Hepatocyte (in vitro differentiated cells): ENCODE results near the gene SCN1B. TPM values are rescaled to one million over a fixed set of nuclear protein-coding genes. Genes with fewer than 3 reads are reported as not detected.
A peak's percentile ranks its signal among the peaks of the same experiment; 100 is the strongest.
"Not testable (repeated sequence)": the region's sequence is repeated elsewhere in the genome, so short reads cannot be mapped to it uniquely, and the experiment has no call there.

Experiments used
- DNase-seq: peaks from one replicate; pipeline ENCODE4 v3.0.0-alpha.2; 2016; ENCODE audit warnings: low spot score
- H2AFZ ChIP-seq: fragments of 200-600 bp; sonication (generic); 2 replicates; pipeline ENCODE4 v1.6.0; 2016; ENCODE audit warnings: antibody characterized with exemption, mild to moderate bottlenecking
- H3K27ac ChIP-seq: fragments of 200-600 bp; sonication (generic); 2 replicates; pipeline ENCODE4 v1.5.1; 2016; ENCODE audit warnings: mild to moderate bottlenecking
- H3K27me3 ChIP-seq: fragments of 200-600 bp; sonication (generic); 2 replicates; pipeline ENCODE4 v1.6.1; 2016
- H3K36me3 ChIP-seq: fragments of 200-600 bp; sonication (generic); replicated peaks from 2 replicates; pipeline ENCODE4 v1.5.1; 2016; ENCODE audit warnings: low read depth; ENCODE audit not compliant: insufficient read depth
- H3K4me1 ChIP-seq: fragments of 200-600 bp; sonication (generic); 2 replicates; pipeline ENCODE4 v1.5.1; 2016; ENCODE audit warnings: mild to moderate bottlenecking, moderate library complexity; ENCODE audit not compliant: insufficient read depth
- H3K4me2 ChIP-seq: fragments of 200-600 bp; sonication (generic); 2 replicates; pipeline ENCODE4 v1.6.0; 2016
- H3K4me3 ChIP-seq: fragments of 200-600 bp; sonication (generic); 2 replicates; pipeline ENCODE4 v1.5.1; 2016; ENCODE audit warnings: mild to moderate bottlenecking
- H3K79me2 ChIP-seq: fragments of 200-600 bp; sonication (generic); 2 replicates; pipeline ENCODE4 v1.6.0; 2017; ENCODE audit warnings: mild to moderate bottlenecking
- H3K9me2 ChIP-seq: fragments of 200-600 bp; sonication (generic); replicated peaks from 2 replicates; pipeline ENCODE4 v1.6.0; 2017; ENCODE audit warnings: mild to moderate bottlenecking; ENCODE audit not compliant: insufficient read depth
- H3K9me3 ChIP-seq: fragments of 200-600 bp; sonication (generic); 2 replicates; pipeline ENCODE4 v1.5.1; 2016; ENCODE audit warnings: low read depth, mild to moderate bottlenecking
- H4K20me1 ChIP-seq: fragments of 200-600 bp; sonication (generic); 2 replicates; pipeline ENCODE4 v1.6.0; 2016; ENCODE audit warnings: mild to moderate bottlenecking; ENCODE audit not compliant: insufficient read depth, poor library complexity, severe bottlenecking
- CTCF ChIP-seq: fragments of 200-600 bp; sonication (generic); IDR thresholded peaks from 2 replicates; pipeline ENCODE4 v1.5.1; 2016; ENCODE audit warnings: antibody characterized with exemption, mild to moderate bottlenecking; ENCODE audit not compliant: poor library complexity
- EZH2 ChIP-seq: fragments of 200-600 bp; sonication (generic); IDR thresholded peaks from 2 replicates; pipeline ENCODE4 v1.6.1; 2016; ENCODE audit warnings: antibody characterized with exemption, mild to moderate bottlenecking, borderline replicate concordance
- EZH2phosphoT487 ChIP-seq: fragments of 200-600 bp; sonication (generic); IDR thresholded peaks from one replicate; pipeline ENCODE4 v1.6.1; 2018; ENCODE audit warnings: antibody characterized with exemption, mild to moderate bottlenecking, low read depth, moderate library complexity; ENCODE audit not compliant: unreplicated experiment, severe bottlenecking
- WGBS: methylation state at CpG from one replicate; pipeline ENCODE4 v1.1.6; 2016; ENCODE audit warnings: low lambda C conversion rate; ENCODE audit errors: missing lambda C conversion rate; 5-methylcytosine and 5-hydroxymethylcytosine counted together
- polyA plus RNA-seq: library from polyadenylated mRNA; unstranded; fragments of >200 nt; fragmentation: Nextera tagmentation; extraction: Ambion mirVana; gene quantifications from 2 replicates; pipeline ENCODE4 v1.2.1, GENCODE V29; 2016
- total RNA-seq: library from RNA; depleted of rRNA; stranded (reverse); fragments of >200 nt; gene quantifications from 2 replicates; pipeline ENCODE4 v1.2.3, GENCODE V29; 2014

The SCN1B gene
- total and polyA plus RNA-seq, 2 experiments from 2014 or later: 0.60 to 3.1 TPM

GRCh38 chr19:34990578-34991192, 39.6 kb upstream of the SCN1B start:
- DNase-seq: no peak
- Histone ChIP-seq H3K9me3 (no peaks in the 10 kb centered on the region), H3K9me2 (no peaks in the 10 kb centered on the region), H4K20me1 (no peaks in the 10 kb centered on the region), H3K36me3 (no peaks in the 10 kb centered on the region), H2AFZ (no peak overlapping the region), H3K27ac (no peak overlapping the region), H3K27me3 (no peaks in the 10 kb centered on the region), H3K4me2 (no peak overlapping the region), H3K4me3 (no peak overlapping the region), H3K4me1 (peaks cover 11% of the 10 kb centered on the region), H3K79me2 (no peaks in the 10 kb centered on the region)
- WGBS: 94% methylated on average over 13 of the region's 13 CpGs
- no peak for TF ChIP-seq CTCF
- no peak for TF ChIP-seq EZH2phosphoT487
- TF ChIP-seq EZH2: no peak

- H3K4me1 ChIP-seq: peaks cover 13% of the 10 kb centered on the region
- TF ChIP-seq EZH2: no peak
- no peak for TF ChIP-seq CTCF
- TF ChIP-seq EZH2phosphoT487: no peak
- H4K20me1 ChIP-seq: no peaks in the 10 kb centered on the region
- H3K4me3 ChIP-seq: no peak overlapping the region
- H3K27me3 ChIP-seq: no peaks in the 10 kb centered on the region
- no peaks in the 10 kb centered on the region for H3K9me3 ChIP-seq
- H3K36me3 ChIP-seq: no peaks in the 10 kb centered on the region
- no peak for DNase-seq
- WGBS: 90% methylated on average over 8 of the region's 8 CpGs
- H3K4me2 ChIP-seq: no peak overlapping the region
- no peaks in the 10 kb centered on the region for H3K79me2 ChIP-seq
- no peaks in the 10 kb centered on the region for H3K9me2 ChIP-seq
- no peak overlapping the region for H2AFZ ChIP-seq
- H3K27ac ChIP-seq: no peak overlapping the region
Measured at GRCh38 chr19:34991542-34992333, 38.5 kb upstream of the SCN1B start.

- DNase-seq, H3K36me3 ChIP-seq, H3K9me3 ChIP-seq, H3K4me3 ChIP-seq, H3K27me3 ChIP-seq, H4K20me1 ChIP-seq, H3K4me2 ChIP-seq, H3K27ac ChIP-seq, H3K9me2 ChIP-seq, H3K79me2 ChIP-seq, H2AFZ ChIP-seq: not testable (repeated sequence)
- H3K4me1 ChIP-seq: peaks cover 13% of the 10 kb centered on the region
- 89% methylated on average over 7 of the region's 7 CpGs for WGBS
Measured at GRCh38 chr19:34992582-34992981, 37.7 kb upstream of the SCN1B start.

GRCh38 chr19:34994286-34994642, 36.0 kb upstream of the SCN1B start:
- H3K9me2 ChIP-seq: no peaks in the 10 kb centered on the region
- H3K4me2 ChIP-seq: no peak overlapping the region
- no peaks in the 10 kb centered on the region for H4K20me1 ChIP-seq
- H3K36me3 ChIP-seq: no peaks in the 10 kb centered on the region
- H2AFZ ChIP-seq: no peak overlapping the region
- H3K4me1 ChIP-seq: peaks cover 19% of the 10 kb centered on the region
- no peaks in the 10 kb centered on the region for H3K9me3 ChIP-seq
- H3K79me2 ChIP-seq: peaks cover 8% of the 10 kb centered on the region
- H3K4me3 ChIP-seq: no peak overlapping the region
- peak overlapping the region; percentile 81 for H3K27ac ChIP-seq
- 92% methylated on average over 9 of the region's 9 CpGs for WGBS
- no peak for TF ChIP-seq CTCF
- TF ChIP-seq EZH2: no peak
- TF ChIP-seq EZH2phosphoT487: no peak
- DNase-seq: no peak
- no peaks in the 10 kb centered on the region for H3K27me3 ChIP-seq
